Measurements from ENCODE around the gene IL1R2. TPM values are rescaled to one million over a fixed set of nuclear protein-coding genes. Genes with fewer than 3 reads are reported as not detected.

IL1R2 gene
- total RNA-seq, 6 experiments from 2014 or later, result 5.5 to 22.8 (median 12.3) TPM

DNA sequence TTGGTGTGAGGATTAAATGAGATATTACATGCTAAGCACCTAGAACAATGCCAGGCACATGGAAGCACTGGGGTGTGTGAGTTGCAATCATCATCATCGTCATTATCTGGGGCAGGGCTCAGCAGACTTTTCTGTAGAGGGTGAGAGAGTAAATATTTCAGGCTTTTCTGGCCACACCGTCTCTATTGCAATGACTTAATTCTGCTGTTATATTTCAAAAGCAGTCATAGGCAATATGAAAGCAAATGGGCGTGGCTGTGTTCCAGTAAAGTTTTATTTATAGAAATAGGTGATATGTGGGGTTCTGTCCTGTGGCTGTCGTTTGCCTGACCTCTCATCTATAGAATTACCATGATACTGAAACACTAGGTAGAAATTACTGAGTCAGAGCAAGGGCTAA, 60.6 kb downstream of the IL1R2 start:
- no peaks in the 10 kb centered on the region for H3K36me3 ChIP-seq
- H3K27ac ChIP-seq, result peak overlapping the region in 1 of 3 donors; percentile 66
- DNase-seq (no peak), ATAC-seq (no peak)
- intact Hi-C loops (cut with DNase I), result no loop called here
- no peaks in the 10 kb centered on the region for H3K9me3 ChIP-seq
- H3K27me3 ChIP-seq, result no peaks in the 10 kb centered on the region
- peaks cover 0 to 49% (median 12%) of the 10 kb centered on the region in 4 donors for H3K4me1 ChIP-seq
- WGBS (ENCODE audit: insufficient coverage, low coverage, low lambda C conversion rate, missing lambda C conversion rate), result 44% methylated on average over 4 of the region's 4 CpGs
- TF ChIP-seq POLR2A (IDR thresholded peaks at IDR 0.05), result no peak
- H3K4me3 ChIP-seq, result no peak overlapping the region

DNA sequence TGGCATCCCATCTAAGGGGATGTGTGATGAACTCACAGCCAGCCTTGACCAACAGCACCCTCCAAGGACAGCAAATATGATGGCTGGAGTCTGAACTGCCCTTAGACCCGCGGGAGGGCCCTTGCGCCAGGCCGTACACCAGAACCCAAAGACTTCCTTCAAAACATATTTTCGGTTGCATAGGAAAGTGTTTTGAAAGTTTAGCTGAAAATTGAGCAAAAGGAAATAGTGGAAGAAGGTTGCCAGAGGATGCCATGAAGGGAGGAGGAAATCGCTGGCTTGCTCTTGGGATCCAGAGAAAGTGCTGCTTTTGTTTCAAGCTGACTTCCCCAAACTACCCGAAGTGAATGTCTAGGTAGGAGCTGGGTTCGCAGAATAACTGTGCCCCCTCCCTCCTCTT, 61.3 kb downstream of the IL1R2 start:
- intact Hi-C loops (cut with DNase I), result no loop called here
- Histone ChIP-seq H3K9me3 (no peaks in the 10 kb centered on the region), H3K4me1 (peaks cover 0 to 54% (median 13%) of the 10 kb centered on the region in 4 donors), H3K27me3 (no peaks in the 10 kb centered on the region), H3K36me3 (no peaks in the 10 kb centered on the region), H3K27ac (peak overlapping the region in 2 of 3 donors; percentile 4 to 21), H3K4me3 (no peak overlapping the region)
- DNase-seq, result peak in 1 of 3 donors; percentile 35
- ATAC-seq, result no peak
- TF ChIP-seq POLR2A (IDR thresholded peaks at IDR 0.05), result no peak
- TF ChIP-seq, protein P1, sequence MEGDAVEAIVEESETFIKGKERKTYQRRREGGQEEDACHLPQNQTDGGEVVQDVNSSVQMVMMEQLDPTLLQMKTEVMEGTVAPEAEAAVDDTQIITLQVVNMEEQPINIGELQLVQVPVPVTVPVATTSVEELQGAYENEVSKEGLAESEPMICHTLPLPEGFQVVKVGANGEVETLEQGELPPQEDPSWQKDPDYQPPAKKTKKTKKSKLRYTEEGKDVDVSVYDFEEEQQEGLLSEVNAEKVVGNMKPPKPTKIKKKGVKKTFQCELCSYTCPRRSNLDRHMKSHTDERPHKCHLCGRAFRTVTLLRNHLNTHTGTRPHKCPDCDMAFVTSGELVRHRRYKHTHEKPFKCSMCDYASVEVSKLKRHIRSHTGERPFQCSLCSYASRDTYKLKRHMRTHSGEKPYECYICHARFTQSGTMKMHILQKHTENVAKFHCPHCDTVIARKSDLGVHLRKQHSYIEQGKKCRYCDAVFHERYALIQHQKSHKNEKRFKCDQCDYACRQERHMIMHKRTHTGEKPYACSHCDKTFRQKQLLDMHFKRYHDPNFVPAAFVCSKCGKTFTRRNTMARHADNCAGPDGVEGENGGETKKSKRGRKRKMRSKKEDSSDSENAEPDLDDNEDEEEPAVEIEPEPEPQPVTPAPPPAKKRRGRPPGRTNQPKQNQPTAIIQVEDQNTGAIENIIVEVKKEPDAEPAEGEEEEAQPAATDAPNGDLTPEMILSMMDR (IDR thresholded peaks at IDR 0.05), result no peak
- WGBS (ENCODE audit: insufficient coverage, low coverage, low lambda C conversion rate, missing lambda C conversion rate), result 70% methylated on average over 8 of the region's 8 CpGs

DNA sequence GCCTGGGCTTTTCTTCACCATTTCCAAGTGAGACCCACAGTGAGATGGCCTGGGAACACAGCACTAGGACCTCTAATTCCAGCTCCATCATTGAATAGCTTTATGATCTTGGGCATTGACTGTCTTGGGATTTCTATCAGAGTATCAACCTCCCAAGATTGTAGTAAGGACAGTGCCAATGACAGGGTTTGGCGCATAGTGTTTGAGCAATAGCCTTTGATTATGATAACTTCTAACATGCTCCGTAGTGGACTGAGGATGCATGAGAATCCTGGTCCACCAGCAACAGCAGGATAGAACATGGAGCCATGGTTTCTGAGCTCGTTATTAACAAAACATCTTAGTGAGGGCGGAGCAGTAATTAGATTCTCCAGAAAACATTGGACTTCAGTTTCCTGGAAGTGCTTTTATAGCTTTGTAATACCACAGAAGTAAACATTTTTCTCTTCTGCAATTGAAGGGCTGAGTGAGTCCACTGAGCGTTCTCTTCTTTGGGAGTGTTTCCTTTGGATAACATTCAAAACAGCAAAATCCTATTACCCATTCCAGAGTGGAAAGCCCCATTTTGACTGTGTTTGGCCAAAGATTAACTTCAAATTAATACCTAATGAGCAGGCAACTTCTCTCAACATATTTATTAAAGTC, 63.7 kb downstream of the IL1R2 start:
- ATAC-seq, result peak in 3 of 4 donors; percentile 14 to 19 (median 14)
- peaks cover 0 to 69% (median 20%) of the 10 kb centered on the region in 4 donors for H3K4me1 ChIP-seq

DNA sequence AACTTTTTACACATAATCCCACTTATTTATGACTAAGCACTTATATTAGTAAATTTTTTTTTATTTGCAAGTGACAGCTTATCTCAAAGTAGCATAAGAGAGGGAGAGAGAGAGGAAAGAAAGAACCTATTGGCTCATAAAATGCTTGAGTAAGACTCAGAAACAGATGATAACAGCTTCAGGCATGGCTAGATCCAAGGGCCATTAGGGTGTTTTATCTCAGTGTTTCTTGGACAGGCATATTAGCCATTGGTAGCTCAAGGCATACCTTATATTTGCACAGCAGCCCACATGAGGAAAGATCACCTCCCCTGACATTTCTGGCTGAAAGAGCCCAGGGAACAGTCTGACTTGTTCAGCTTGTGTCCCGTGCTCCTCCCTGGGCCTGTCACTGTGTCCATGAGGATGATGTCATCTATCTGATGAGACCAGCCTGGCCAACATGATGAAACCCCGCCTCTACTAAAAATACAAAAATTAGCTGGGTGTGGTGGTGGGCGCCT, 64.4 kb downstream of the IL1R2 start:
- Histone ChIP-seq H3K27ac (peak overlapping the region; percentile 18 to 91 (median 34)), H3K27me3 (no peaks in the 10 kb centered on the region), H3K4me1 (peaks cover 0 to 67% (median 19%) of the 10 kb centered on the region in 4 donors), H3K9me3 (no peaks in the 10 kb centered on the region), H3K4me3 (no peak overlapping the region), H3K36me3 (no peaks in the 10 kb centered on the region)
- ATAC-seq (peak in 1 of 4 donors; percentile 32), DNase-seq (no peak)
- 64% methylated on average over 3 of the region's 3 CpGs for WGBS (ENCODE audit: insufficient coverage, low coverage, low lambda C conversion rate, missing lambda C conversion rate)
- no peak for TF ChIP-seq POLR2A (IDR thresholded peaks at IDR 0.05)
- TF ChIP-seq, protein P1 (IDR thresholded peaks at IDR 0.05), result no peak
- intact Hi-C loops (cut with DNase I), result no loop called here

More for the DNA sequence above, 63.7 kb downstream of the IL1R2 start:
- Histone ChIP-seq H3K27me3 (no peaks in the 10 kb centered on the region), H3K9me3 (no peaks in the 10 kb centered on the region), H3K27ac (peak overlapping the region; percentile 18 to 91 (median 34)), H3K4me3 (no peak overlapping the region), H3K36me3 (no peaks in the 10 kb centered on the region)
- peak in 1 of 3 donors; percentile 12 for DNase-seq
- 42% methylated on average over 5 of the region's 5 CpGs for WGBS (ENCODE audit: insufficient coverage, low coverage, low lambda C conversion rate, missing lambda C conversion rate)
- intact Hi-C loops (cut with DNase I), result no loop called here
- TF ChIP-seq, protein P1 (IDR thresholded peaks at IDR 0.05), result no peak
- no peak for TF ChIP-seq POLR2A (IDR thresholded peaks at IDR 0.05)

All from right lobe of liver (tissue), 6 donors.